Neural progenitor cell (in vitro differentiated cells): ENCODE measurements around the gene E2F3. TPM values are rescaled to one million over a fixed set of nuclear protein-coding genes. Genes with fewer than 3 reads are reported as not detected.
A peak's percentile ranks its signal among the peaks of the same experiment; 100 is the strongest.

Experiments used
- DNase-seq: peaks from one replicate; pipeline ENCODE4 v3.0.0-alpha.2; 2016; ENCODE audit warnings: low spot score
- H2AFZ ChIP-seq: fragments of 200-600 bp; sonication (generic); replicated peaks from 2 replicates; pipeline ENCODE4 v1.6.1; 2016; ENCODE audit warnings: antibody characterized with exemption
- H3F3A ChIP-seq: fragments of 200-600 bp; sonication (generic); 2 replicates; pipeline ENCODE4 v1.6.1; 2016; ENCODE audit warnings: antibody characterized with exemption, low read depth
- H3K27ac ChIP-seq: fragments of 200-600 bp; sonication (generic); 2 replicates; pipeline ENCODE4 v1.5.1; 2016; ENCODE audit warnings: mild to moderate bottlenecking
- H3K27me3 ChIP-seq: fragments of 200-600 bp; sonication (generic); 2 replicates; pipeline ENCODE4 v1.6.1; 2016; ENCODE audit warnings: mild to moderate bottlenecking, moderate library complexity
- H3K36me3 ChIP-seq: fragments of 200-600 bp; sonication (generic); 2 replicates; pipeline ENCODE4 v1.5.1; 2016
- H3K4me1 ChIP-seq: fragments of 200-600 bp; sonication (generic); 2 replicates; pipeline ENCODE4 v1.6.1; 2016; ENCODE audit warnings: mixed run types
- H3K4me2 ChIP-seq: fragments of 200-600 bp; sonication (generic); 2 replicates; pipeline ENCODE4 v1.6.1; 2016
- H3K4me3 ChIP-seq: fragments of 200-600 bp; sonication (generic); 2 replicates; pipeline ENCODE4 v1.5.1; 2016
- H3K79me2 ChIP-seq: fragments of 200-600 bp; sonication (generic); 2 replicates; pipeline ENCODE4 v1.6.1; 2016; ENCODE audit warnings: low read depth
- H3K9ac ChIP-seq: fragments of 200-600 bp; sonication (generic); 2 replicates; pipeline ENCODE4 v1.6.1; 2016
- H3K9me3 ChIP-seq: fragments of 200-600 bp; sonication (generic); 2 replicates; pipeline ENCODE4 v1.5.1; 2016; ENCODE audit warnings: low read depth
- H4K20me1 ChIP-seq: fragments of 200-600 bp; sonication (generic); 2 replicates; pipeline ENCODE4 v1.6.1; 2016; ENCODE audit warnings: low read depth
- H3K27ac Mint-ChIP-seq: 3 replicates; pipeline ENCODE4 v1.8.0; 2021; ENCODE audit warnings: mixed read lengths
- H3K27me3 Mint-ChIP-seq: 2 replicates; pipeline ENCODE4 v1.8.0; 2022; ENCODE audit warnings: low read depth, mild to moderate bottlenecking, inconsistent platforms, moderate library complexity, mixed read lengths; ENCODE audit not compliant: insufficient read depth
- H3K36me3 Mint-ChIP-seq: 3 replicates; pipeline ENCODE4 v1.8.0; 2021; ENCODE audit warnings: mixed read lengths
- H3K4me1 Mint-ChIP-seq: 3 replicates; pipeline ENCODE4 v1.8.0; 2021; ENCODE audit warnings: mixed read lengths
- H3K4me3 Mint-ChIP-seq: 3 replicates; pipeline ENCODE4 v1.8.0; 2021; ENCODE audit warnings: mild to moderate bottlenecking, moderate library complexity, mixed read lengths
- H3K9me3 Mint-ChIP-seq: 3 replicates; pipeline ENCODE4 v1.8.0; 2020; ENCODE audit warnings: mixed read lengths
- CTCF ChIP-seq: fragments of 200-600 bp; sonication (generic); IDR thresholded peaks from 2 replicates; pipeline ENCODE4 v1.5.1; 2017; ENCODE audit warnings: antibody characterized with exemption, mild to moderate bottlenecking
- EZH2 ChIP-seq: fragments of 200-600 bp; sonication (generic); IDR thresholded peaks from 2 replicates; pipeline ENCODE4 v1.6.1; 2017; ENCODE audit warnings: antibody characterized with exemption, mild to moderate bottlenecking, moderate library complexity
- EZH2phosphoT487 ChIP-seq: fragments of 200-600 bp; sonication (generic); IDR thresholded peaks from 2 replicates; pipeline ENCODE4 v1.6.1; 2017; ENCODE audit warnings: antibody characterized with exemption
- total RNA-seq: library from RNA; depleted of rRNA; stranded (reverse); fragments of >200 nt; gene quantifications from 2 replicates; pipeline ENCODE4 v1.2.3, GENCODE V29; 2015; ENCODE audit warnings: low replicate concordance

E2F3 gene
- total RNA-seq, 1 donor from 2014 or later: 35.7 TPM

- Histone ChIP-seq H3K27ac (peak overlapping the region; percentile 99), H3K4me1 (no peaks in the 10 kb centered on the region), H3K9ac (peak overlapping the region; percentile 97), H4K20me1 (peaks cover 33% of the 10 kb centered on the region), H3F3A (peaks cover 15% of the 10 kb centered on the region), H3K79me2 (peaks cover 58% of the 10 kb centered on the region), H3K9me3 (no peaks in the 10 kb centered on the region), H3K27me3 (no peaks in the 10 kb centered on the region), H3K4me3 (peak overlapping the region; percentile 90), H2AFZ (no peak overlapping the region), H3K4me2 (peak overlapping the region; percentile 94), H3K36me3 (no peaks in the 10 kb centered on the region)
- TF ChIP-seq EZH2 (no peak), CTCF (no peak), EZH2phosphoT487 (no peak)
- Mint-ChIP-seq H3K36me3 (peaks cover 14% of the 10 kb centered on the region), H3K9me3 (no peaks in the 10 kb centered on the region), H3K4me3 (peak overlapping the region; percentile 90), H3K27ac (no peak overlapping the region), H3K4me1 (peaks cover 18% of the 10 kb centered on the region), H3K27me3 (peaks cover 6% of the 10 kb centered on the region)
- DNase-seq: peak; percentile 70
These were observed 827 bp downstream of the E2F3 start for GRCh38 chr6:20402342-20403069.

- H3K9ac ChIP-seq: peak overlapping the region; percentile 97
- H3K27ac ChIP-seq: peak overlapping the region; percentile 99
- peaks cover 41% of the 10 kb centered on the region for H4K20me1 ChIP-seq
- TF ChIP-seq CTCF (no peak), EZH2phosphoT487 (no peak), EZH2 (no peak)
- H2AFZ ChIP-seq: no peak overlapping the region
- Mint-ChIP-seq H3K36me3 (peaks cover 19% of the 10 kb centered on the region), H3K4me3 (peak overlapping the region; percentile 83), H3K27ac (no peak overlapping the region), H3K27me3 (peaks cover 5% of the 10 kb centered on the region), H3K4me1 (peaks cover 18% of the 10 kb centered on the region), H3K9me3 (no peaks in the 10 kb centered on the region)
- H3F3A ChIP-seq: peaks cover 15% of the 10 kb centered on the region
- H3K27me3 ChIP-seq: no peaks in the 10 kb centered on the region
- H3K9me3 ChIP-seq: no peaks in the 10 kb centered on the region
- peaks cover 65% of the 10 kb centered on the region for H3K79me2 ChIP-seq
- H3K36me3 ChIP-seq: no peaks in the 10 kb centered on the region
- peak overlapping the region; percentile 90 for H3K4me3 ChIP-seq
- no peaks in the 10 kb centered on the region for H3K4me1 ChIP-seq
- DNase-seq: peak; percentile 90
- H3K4me2 ChIP-seq: peak overlapping the region; percentile 94
These were observed 1.5 kb downstream of the E2F3 start for GRCh38 chr6:20403070-20403765.

- TF ChIP-seq EZH2 (no peak), CTCF (no peak), EZH2phosphoT487 (no peak)
- Mint-ChIP-seq H3K27me3 (peaks cover 2% of the 10 kb centered on the region), H3K9me3 (no peaks in the 10 kb centered on the region), H3K4me1 (peaks cover 18% of the 10 kb centered on the region), H3K36me3 (peaks cover 19% of the 10 kb centered on the region), H3K27ac (peak overlapping the region; percentile 98), H3K4me3 (peak overlapping the region; percentile 99)
- H3F3A ChIP-seq: peaks cover 15% of the 10 kb centered on the region
- no peaks in the 10 kb centered on the region for H3K4me1 ChIP-seq
- H3K9me3 ChIP-seq: no peaks in the 10 kb centered on the region
- H3K9ac ChIP-seq: peak overlapping the region; percentile 97
- peak overlapping the region; percentile 90 for H3K4me3 ChIP-seq
- peaks cover 73% of the 10 kb centered on the region for H3K79me2 ChIP-seq
- no peaks in the 10 kb centered on the region for H3K36me3 ChIP-seq
- no peaks in the 10 kb centered on the region for H3K27me3 ChIP-seq
- H4K20me1 ChIP-seq: peaks cover 48% of the 10 kb centered on the region
- peak; percentile 73 for DNase-seq
- no peak overlapping the region for H2AFZ ChIP-seq
- peak overlapping the region; percentile 89 for H3K27ac ChIP-seq
- peak overlapping the region; percentile 94 for H3K4me2 ChIP-seq
These were observed 2.3 kb downstream of the E2F3 start for GRCh38 chr6:20403766-20404640.
